Measurements from ENCODE around the gene PC.

DNA sequence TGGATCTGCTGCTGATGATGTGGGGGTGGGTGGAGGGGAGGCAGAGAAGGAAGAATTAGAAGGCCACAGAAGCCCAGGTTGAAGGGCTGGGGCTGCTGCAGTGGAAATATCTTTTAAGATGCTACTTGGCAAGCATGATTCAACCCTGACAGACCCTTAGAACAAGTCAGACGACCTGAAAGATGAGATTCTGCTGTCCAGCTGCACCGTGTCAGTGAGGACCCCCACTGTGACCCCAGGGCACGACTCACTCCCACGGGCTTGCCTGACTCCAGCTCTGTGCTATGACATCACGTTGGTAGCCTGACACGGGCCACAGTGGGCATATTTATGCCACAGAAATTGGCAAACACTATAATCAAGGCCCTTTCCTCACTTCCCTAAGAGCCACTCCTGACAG is 65.3 kb downstream of the PC start:
- TF ChIP-seq POLR2A (IDR thresholded peaks at IDR 0.05): no peak
- TF ChIP-seq, protein P1, sequence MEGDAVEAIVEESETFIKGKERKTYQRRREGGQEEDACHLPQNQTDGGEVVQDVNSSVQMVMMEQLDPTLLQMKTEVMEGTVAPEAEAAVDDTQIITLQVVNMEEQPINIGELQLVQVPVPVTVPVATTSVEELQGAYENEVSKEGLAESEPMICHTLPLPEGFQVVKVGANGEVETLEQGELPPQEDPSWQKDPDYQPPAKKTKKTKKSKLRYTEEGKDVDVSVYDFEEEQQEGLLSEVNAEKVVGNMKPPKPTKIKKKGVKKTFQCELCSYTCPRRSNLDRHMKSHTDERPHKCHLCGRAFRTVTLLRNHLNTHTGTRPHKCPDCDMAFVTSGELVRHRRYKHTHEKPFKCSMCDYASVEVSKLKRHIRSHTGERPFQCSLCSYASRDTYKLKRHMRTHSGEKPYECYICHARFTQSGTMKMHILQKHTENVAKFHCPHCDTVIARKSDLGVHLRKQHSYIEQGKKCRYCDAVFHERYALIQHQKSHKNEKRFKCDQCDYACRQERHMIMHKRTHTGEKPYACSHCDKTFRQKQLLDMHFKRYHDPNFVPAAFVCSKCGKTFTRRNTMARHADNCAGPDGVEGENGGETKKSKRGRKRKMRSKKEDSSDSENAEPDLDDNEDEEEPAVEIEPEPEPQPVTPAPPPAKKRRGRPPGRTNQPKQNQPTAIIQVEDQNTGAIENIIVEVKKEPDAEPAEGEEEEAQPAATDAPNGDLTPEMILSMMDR (IDR thresholded peaks at IDR 0.05): no peak
